Measurements from ENCODE around the gene METTL5.

METTL5 gene

GRCh38 chr2:169778446-169778845 is 46.3 kb downstream of the METTL5 start:
- DNase-seq, result no peak

- no peak for DNase-seq
Observed at GRCh38 chr2:169776252-169776761, 48.4 kb downstream of the METTL5 start.

- peak; percentile 33 for DNase-seq
Observed at GRCh38 chr2:169775765-169776164, 48.9 kb downstream of the METTL5 start.

- DNase-seq, result no peak
Observed at GRCh38 chr2:169775354-169775753, 49.4 kb downstream of the METTL5 start.

GRCh38 chr2:169772651-169773050 is 52.1 kb downstream of the METTL5 start:
- no peak for DNase-seq

GRCh38 chr2:169771612-169772011 is 53.1 kb downstream of the METTL5 start:
- no peak for DNase-seq

GRCh38 chr2:169771021-169771420 is 53.7 kb downstream of the METTL5 start:
- DNase-seq, result no peak

GRCh38 chr2:169768262-169768995 is 56.3 kb downstream of the METTL5 start:
- DNase-seq, result peak; percentile 32

GRCh38 chr2:169767243-169767888 is 57.3 kb downstream of the METTL5 start:
- peak; percentile 83 for DNase-seq

- no peak for DNase-seq
Observed at GRCh38 chr2:169765523-169765922, 59.2 kb downstream of the METTL5 start.

GRCh38 chr2:169761970-169762292 is 62.8 kb downstream of the METTL5 start:
- DNase-seq, result no peak

All from hematopoietic multipotent progenitor cell treated with erythropoietin and hydrocortisone succinate and interleukin-3 and kit ligand, for 8 days (in vitro differentiated cells).